Mucosa of descending colon (tissue), 3 donors: ENCODE measurements around the gene LMAN2L. TPM values are rescaled to one million over a fixed set of nuclear protein-coding genes. Genes with fewer than 3 reads are reported as not detected.

Source experiments
- ATAC-seq: fragments of 200-7000 bp; cut with Tn5 transposase; one replicate; pipeline ENCODE4 v1.9.1; 2020; ENCODE audit warnings: mild to moderate bottlenecking, moderate library complexity
- DNase-seq, 3 donors: peaks; one replicate each; pipeline ENCODE4 v3.0.0-alpha.2; 2020
- H3K36me3 ChIP-seq: fragments of 200-600 bp; one replicate; pipeline ENCODE4 v1.8.0; 2021; ENCODE audit warnings: low read depth, mild to moderate bottlenecking
- H3K4me1 ChIP-seq: fragments of 200-600 bp; one replicate; pipeline ENCODE4 v1.8.0; 2021; ENCODE audit warnings: low read depth, mild to moderate bottlenecking
- H3K4me3 ChIP-seq: fragments of 200-600 bp; one replicate; pipeline ENCODE4 v1.8.0; 2021; ENCODE audit warnings: mild to moderate bottlenecking
- H3K9me3 ChIP-seq: fragments of 200-600 bp; one replicate; pipeline ENCODE4 v1.8.0; 2021; ENCODE audit warnings: mild to moderate bottlenecking
- CTCF ChIP-seq: fragments of 200-600 bp; IDR thresholded peaks from one replicate; pipeline ENCODE4 v1.8.0; 2022; ENCODE audit warnings: antibody characterized with exemption, mild to moderate bottlenecking
- intact Hi-C, 2 donors: fragments of 100-400 bp; cut with DNase I in 1 of 2; cut with micrococcal nuclease in 1 of 2; formaldehyde crosslinking; loops; one replicate each; pipeline versions ENCODE4 v1.11.0 to v1.11.1; 2022; cut with DNase I, micrococcal nuclease
- total RNA-seq, 3 donors: library from RNA; stranded (reverse); fragmentation: NEBNext Ultra II Directional in 2 of 3; extraction: Animal tissue kit (Norgen Biotek cat#: 25700) in 2 of 3; gene quantifications; one replicate each; pipeline versions ENCODE4 v1.2.1 to v1.2.4, GENCODE V29; 2021 to 2023
- donor health status: DM: no; HTN: no; CAD: no; lungs with moderate emphysema.
- donor health status: DM: no; HTN: no; CAD: no.
- donor health status: DM: no; HTN: yes; CAD: no.

Gene LMAN2L
- total RNA-seq, 3 donors from 2014 or later, result 11.2 to 21.0 (median 14.2) TPM

- intact Hi-C loops, result no loop called here
- ATAC-seq (no peak), DNase-seq (no peak)
- H3K9me3 ChIP-seq, result no peaks in the 10 kb centered on the region
- H3K36me3 ChIP-seq, result no peaks in the 10 kb centered on the region
- H3K4me1 ChIP-seq, result peaks cover 39% of the 10 kb centered on the region
- H3K4me3 ChIP-seq, result no peak overlapping the region
- TF ChIP-seq CTCF, result no peak
These were observed 35.3 kb upstream of the LMAN2L start for GRCh38 chr2:96775160-96775559.

- Histone ChIP-seq H3K36me3 (no peaks in the 10 kb centered on the region), H3K4me3 (no peak overlapping the region), H3K9me3 (no peaks in the 10 kb centered on the region), H3K4me1 (peaks cover 49% of the 10 kb centered on the region)
- DNase-seq, result peak in 2 of 3 donors; percentile 46 to 72
- no peak for TF ChIP-seq CTCF
- peak; percentile 33 for ATAC-seq
- intact Hi-C loops, result no loop called here
These were observed 34.1 kb upstream of the LMAN2L start for GRCh38 chr2:96773922-96774321.

- intact Hi-C loops, result no loop called here
- no peak for TF ChIP-seq CTCF
- peak in 1 of 3 donors; percentile 60 for DNase-seq
- H3K36me3 ChIP-seq, result no peaks in the 10 kb centered on the region
- no peak overlapping the region for H3K4me3 ChIP-seq
- no peaks in the 10 kb centered on the region for H3K9me3 ChIP-seq
- ATAC-seq, result no peak
- peaks cover 51% of the 10 kb centered on the region for H3K4me1 ChIP-seq
These were observed 33.2 kb upstream of the LMAN2L start for GRCh38 chr2:96772903-96773671.

- peak; percentile 8 for TF ChIP-seq CTCF
- ATAC-seq (peak; percentile 65), DNase-seq (peak; percentile 79 to 84 (median 81))
- intact Hi-C loops, result no loop called here
- no peaks in the 10 kb centered on the region for H3K36me3 ChIP-seq
- peaks cover 53% of the 10 kb centered on the region for H3K4me1 ChIP-seq
- no peaks in the 10 kb centered on the region for H3K9me3 ChIP-seq
- no peak overlapping the region for H3K4me3 ChIP-seq
These were observed 32.1 kb upstream of the LMAN2L start for GRCh38 chr2:96771796-96772618.

- Histone ChIP-seq H3K9me3 (no peaks in the 10 kb centered on the region), H3K4me1 (peaks cover 67% of the 10 kb centered on the region), H3K36me3 (no peaks in the 10 kb centered on the region), H3K4me3 (no peak overlapping the region)
- DNase-seq, result no peak
- no peak for TF ChIP-seq CTCF
- intact Hi-C loops, result no loop called here
- ATAC-seq, result no peak
These were observed 30.8 kb upstream of the LMAN2L start for GRCh38 chr2:96770442-96771202.
